MM.1S (cell line): Measurements from ENCODE around the gene ACTL6B.

Experiments
- EZH2phosphoT487 ChIP-seq: fragments of 300-600 bp; sonication (generic); IDR thresholded peaks from 2 replicates; pipeline ENCODE4 v1.6.1; 2018; ENCODE audit warnings: antibody characterized with exemption, low read length
- TF ChIP-seq, protein P1 (sequence below): fragments of 300-600 bp; sonication (generic); IDR thresholded peaks from 2 replicates; pipeline ENCODE4 v1.5.1; 2016; ENCODE audit warnings: antibody characterized with exemption, low read length, mixed read lengths

DNA sequence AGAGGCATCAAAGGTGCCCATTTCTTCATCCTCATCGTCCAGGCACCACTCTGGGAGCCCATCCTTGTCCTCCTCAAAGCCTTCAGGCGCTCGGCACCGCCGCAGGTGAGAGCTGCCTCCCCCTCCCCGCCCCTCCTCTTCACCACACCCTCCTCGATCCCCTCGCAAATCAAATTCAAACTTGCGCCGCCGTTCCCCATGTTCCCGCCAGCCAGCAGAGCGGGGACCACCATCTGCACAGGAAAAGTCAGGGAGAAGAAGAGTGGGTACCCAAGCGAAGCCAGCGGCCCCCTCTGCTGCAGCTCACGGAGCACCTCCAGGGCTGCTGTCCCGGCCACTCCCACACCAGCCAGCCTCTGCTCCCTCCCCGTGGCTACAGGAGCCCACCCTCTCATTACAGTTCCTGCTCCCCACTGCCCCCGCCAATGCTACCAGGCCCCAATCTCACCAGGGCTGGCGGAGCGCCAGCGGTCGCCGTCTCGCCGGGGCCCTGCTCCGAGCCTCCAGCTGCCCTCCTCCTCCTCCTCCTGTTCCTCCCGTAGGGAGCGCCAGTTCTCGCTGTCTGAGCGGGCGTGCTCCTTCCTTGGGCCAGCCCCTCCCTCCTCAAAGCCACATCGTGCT, 30.1 kb upstream of the ACTL6B start:
- TF ChIP-seq, protein P1, sequence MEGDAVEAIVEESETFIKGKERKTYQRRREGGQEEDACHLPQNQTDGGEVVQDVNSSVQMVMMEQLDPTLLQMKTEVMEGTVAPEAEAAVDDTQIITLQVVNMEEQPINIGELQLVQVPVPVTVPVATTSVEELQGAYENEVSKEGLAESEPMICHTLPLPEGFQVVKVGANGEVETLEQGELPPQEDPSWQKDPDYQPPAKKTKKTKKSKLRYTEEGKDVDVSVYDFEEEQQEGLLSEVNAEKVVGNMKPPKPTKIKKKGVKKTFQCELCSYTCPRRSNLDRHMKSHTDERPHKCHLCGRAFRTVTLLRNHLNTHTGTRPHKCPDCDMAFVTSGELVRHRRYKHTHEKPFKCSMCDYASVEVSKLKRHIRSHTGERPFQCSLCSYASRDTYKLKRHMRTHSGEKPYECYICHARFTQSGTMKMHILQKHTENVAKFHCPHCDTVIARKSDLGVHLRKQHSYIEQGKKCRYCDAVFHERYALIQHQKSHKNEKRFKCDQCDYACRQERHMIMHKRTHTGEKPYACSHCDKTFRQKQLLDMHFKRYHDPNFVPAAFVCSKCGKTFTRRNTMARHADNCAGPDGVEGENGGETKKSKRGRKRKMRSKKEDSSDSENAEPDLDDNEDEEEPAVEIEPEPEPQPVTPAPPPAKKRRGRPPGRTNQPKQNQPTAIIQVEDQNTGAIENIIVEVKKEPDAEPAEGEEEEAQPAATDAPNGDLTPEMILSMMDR: no peak
- no peak for TF ChIP-seq EZH2phosphoT487
